ENCODE data around the gene CYB5R3.
"Not testable (repeated sequence)": the region's sequence is repeated elsewhere in the genome, so short reads cannot be mapped to it uniquely, and the experiment has no call there.

The CYB5R3 gene

DNA sequence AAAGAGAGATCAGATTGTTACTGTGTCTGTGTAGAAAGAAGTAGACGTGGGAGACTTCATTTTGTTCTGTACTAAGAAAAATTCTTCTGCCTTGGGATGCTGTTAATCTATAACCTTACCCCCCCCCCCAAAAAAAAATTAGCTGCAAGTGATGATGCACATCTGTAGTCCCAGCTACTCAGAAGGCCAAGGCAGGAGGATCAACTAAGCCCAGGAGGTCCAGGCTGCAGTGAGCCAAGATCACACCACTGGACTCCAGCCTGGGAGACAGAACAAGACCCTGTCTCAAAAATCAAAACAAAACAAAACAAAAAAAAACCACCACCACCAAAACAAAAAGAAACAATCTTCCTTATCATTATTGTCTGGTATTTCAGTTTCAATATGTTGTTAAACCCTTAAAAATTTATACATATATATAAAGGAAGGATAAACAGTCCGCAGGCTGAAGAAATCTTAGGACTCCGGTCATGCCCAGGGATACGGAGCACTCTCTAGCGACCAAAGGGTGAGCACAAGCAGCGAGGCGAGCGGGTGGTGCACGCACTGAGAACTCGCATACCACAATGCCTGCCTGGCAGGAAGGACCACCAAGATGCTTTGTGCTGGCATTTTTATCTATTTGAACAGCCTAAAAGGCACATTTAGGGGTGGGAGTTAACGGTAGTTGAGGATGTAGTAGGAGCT, 40.9 kb downstream of the CYB5R3 start:
- no peak overlapping the region for H3K4me3 ChIP-seq (ENCODE audit: low read length)
- DNase-seq (ENCODE audit: low read depth), result no peak
- TF ChIP-seq, protein P1, sequence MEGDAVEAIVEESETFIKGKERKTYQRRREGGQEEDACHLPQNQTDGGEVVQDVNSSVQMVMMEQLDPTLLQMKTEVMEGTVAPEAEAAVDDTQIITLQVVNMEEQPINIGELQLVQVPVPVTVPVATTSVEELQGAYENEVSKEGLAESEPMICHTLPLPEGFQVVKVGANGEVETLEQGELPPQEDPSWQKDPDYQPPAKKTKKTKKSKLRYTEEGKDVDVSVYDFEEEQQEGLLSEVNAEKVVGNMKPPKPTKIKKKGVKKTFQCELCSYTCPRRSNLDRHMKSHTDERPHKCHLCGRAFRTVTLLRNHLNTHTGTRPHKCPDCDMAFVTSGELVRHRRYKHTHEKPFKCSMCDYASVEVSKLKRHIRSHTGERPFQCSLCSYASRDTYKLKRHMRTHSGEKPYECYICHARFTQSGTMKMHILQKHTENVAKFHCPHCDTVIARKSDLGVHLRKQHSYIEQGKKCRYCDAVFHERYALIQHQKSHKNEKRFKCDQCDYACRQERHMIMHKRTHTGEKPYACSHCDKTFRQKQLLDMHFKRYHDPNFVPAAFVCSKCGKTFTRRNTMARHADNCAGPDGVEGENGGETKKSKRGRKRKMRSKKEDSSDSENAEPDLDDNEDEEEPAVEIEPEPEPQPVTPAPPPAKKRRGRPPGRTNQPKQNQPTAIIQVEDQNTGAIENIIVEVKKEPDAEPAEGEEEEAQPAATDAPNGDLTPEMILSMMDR (conservative IDR thresholded peaks at IDR 0.05; ENCODE audit: low read depth, low read length), result no peak

DNA sequence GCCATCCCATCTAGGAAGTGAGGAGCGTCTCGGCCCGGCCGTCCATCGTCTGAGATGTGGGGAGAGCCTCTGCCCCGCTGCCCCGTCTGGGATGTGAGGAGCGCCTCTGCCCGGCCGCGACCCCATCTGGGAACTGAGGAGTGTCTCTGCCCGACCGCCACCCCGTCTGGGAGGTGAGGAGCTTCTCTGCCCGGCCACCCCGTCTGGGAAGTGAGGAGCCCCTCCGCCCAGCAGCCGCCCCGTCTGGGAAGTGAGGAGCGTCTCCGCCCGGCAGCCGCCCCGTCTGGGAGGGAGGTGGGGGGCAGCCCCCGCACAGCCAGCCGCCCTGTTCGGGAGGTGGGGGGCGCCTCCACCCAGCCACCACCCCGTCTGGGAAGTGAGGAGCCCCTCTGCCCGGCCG, 41.6 kb downstream of the CYB5R3 start:
- not testable (repeated sequence) for H3K4me3 ChIP-seq (ENCODE audit: low read length); DNase-seq (ENCODE audit: low read depth)

DNA sequence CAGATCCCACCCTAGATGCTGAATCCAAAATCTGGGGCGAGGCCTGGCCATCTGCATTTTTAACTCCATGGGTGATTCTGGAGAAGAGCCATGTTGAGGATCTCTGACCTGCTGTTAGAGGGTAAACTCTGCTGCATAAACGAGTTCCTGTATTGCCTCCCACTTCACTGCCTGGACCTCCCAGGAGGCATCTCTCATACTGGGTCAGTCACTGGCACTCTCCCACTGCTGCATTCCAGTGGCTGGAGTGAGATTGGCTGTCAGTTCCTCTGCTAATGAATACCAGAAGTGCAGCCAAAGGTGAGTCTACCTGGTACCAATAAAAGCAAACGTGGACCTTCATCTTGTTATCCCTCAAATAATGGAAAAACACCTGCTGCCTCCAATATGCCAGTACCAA, 44.8 kb downstream of the CYB5R3 start:
- H3K4me3 ChIP-seq (ENCODE audit: low read length), result no peak overlapping the region
- no peak for DNase-seq (ENCODE audit: low read depth)
- TF ChIP-seq, protein P1 (conservative IDR thresholded peaks at IDR 0.05; ENCODE audit: low read depth, low read length), result no peak

DNA sequence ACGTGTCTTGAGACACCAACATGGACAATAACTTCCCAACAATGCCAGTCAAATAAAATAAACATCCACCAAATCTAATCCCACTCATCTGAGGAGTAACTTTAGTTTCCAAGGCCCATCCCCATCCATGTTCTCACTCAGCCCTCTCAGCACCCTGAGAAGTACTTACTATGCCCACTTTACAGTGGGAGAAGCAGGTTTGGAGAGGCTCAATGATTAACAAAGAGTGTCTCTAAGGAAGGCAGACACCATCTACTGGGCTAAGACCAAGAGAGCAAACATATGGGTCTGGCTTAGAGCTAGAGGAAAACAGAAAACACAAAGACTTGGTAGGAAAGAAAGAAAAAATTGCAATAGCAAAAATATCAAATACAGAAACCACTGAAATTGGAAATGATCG, 45.8 kb downstream of the CYB5R3 start:
- DNase-seq (ENCODE audit: low read depth), result no peak
- TF ChIP-seq, protein P1 (conservative IDR thresholded peaks at IDR 0.05; ENCODE audit: low read depth, low read length), result no peak

DNA sequence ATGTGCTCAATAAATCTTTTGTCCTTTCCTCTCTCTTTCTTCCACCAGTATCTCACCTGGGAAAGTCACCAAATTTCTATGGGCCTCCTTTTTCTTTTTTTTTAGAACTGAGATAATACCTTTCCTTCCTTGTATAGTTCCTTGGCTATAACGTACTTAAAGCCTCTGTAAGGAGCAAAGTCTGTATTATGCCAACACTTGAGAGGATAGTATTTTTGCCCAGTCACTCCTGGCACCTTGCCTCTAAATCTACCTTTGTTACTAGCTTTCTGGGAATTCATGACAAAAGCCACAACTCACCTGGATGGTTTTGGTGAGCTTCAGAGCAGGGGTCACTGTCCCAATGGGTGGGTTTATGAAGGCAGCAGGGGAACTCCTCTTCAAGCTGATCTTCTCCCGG, 46.7 kb downstream of the CYB5R3 start:
- no peak for DNase-seq (ENCODE audit: low read depth)
- H3K4me3 ChIP-seq (ENCODE audit: low read length), result no peak overlapping the region
- TF ChIP-seq, protein P1 (conservative IDR thresholded peaks at IDR 0.05; ENCODE audit: low read depth, low read length), result no peak

More for the DNA sequence above, 45.8 kb downstream of the CYB5R3 start:
- H3K4me3 ChIP-seq (ENCODE audit: low read length), result no peak overlapping the region

DNA sequence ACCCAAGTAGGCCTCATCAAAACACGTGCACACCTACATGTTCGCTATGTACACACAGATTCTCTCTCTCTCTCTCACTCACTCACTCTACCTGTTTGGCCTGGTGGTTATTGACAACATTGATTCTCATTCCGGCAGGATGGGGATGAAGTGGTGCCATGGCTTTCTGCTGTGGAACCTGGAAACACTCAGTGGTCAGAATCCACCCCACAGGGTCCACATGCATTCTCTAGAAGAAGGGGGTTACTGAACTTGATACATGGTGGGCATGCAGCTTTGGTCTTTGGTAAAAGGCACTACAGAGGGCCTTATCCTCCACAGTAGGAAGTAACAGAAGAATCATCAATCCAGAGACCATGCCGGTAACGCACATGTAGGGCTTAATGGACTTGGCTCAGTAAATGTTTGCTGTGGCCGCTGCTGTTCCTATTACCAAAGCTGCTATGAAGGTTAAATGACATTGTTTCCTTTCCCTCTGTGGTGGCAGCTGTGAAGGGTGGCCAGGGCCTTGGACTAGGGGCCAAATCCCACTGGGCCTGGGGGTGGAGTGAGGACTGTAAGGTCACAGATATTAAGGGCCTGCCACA, 47.2 kb downstream of the CYB5R3 start:
- TF ChIP-seq, protein P1 (conservative IDR thresholded peaks at IDR 0.05; ENCODE audit: low read depth, low read length), result no peak

DNA sequence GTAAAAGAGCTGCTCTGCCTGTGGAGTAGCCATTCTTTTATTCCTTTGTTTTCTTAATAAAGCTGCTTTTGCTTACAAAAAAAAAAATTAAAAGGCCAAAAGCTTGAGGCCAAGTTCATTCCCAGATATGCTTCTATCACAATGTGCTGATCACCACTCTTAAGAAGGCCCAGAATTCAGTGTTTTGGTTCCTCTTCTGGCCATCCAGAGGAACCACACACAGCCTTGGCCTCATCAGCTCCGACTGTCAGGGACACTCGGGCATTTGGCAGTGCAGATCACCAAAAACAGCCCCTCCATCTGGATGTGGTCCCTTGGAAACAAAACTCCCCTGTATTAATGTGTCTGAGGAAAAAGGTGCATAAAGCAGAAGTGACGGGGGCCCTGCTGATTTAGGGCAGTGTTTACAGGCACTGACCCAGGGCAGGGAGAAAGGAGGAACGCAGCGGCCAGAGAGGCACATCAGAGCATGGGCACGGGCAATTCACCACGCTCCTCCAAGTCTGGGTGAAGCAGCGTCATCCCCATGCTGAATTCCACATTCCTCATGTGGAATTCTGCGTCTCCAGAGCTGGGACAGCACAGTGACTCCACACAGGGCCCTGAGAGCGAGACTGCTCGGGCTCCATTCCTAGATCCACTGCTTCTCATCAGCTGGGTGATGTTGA, 52.2 kb downstream of the CYB5R3 start:
- no peak for DNase-seq (ENCODE audit: low read depth)
- no peak overlapping the region for H3K4me3 ChIP-seq (ENCODE audit: low read length)
- TF ChIP-seq, protein P1 (conservative IDR thresholded peaks at IDR 0.05; ENCODE audit: low read depth, low read length), result no peak

More for the DNA sequence above, 47.2 kb downstream of the CYB5R3 start:
- H3K4me3 ChIP-seq (ENCODE audit: low read length), result no peak overlapping the region
- DNase-seq (ENCODE audit: low read depth), result no peak

Measured in retinal pigment epithelial cell (primary cell).